ENCODE data around the gene SH3BGRL3. TPM values are rescaled to one million over a fixed set of nuclear protein-coding genes. Genes with fewer than 3 reads are reported as not detected.
A peak's percentile ranks its signal among the peaks of the same experiment; 100 is the strongest.

SH3BGRL3 gene
- total RNA-seq, 6 donors from 2014 or later: 39.1 to 271 (median 156) TPM

- peaks cover 0 to 4% (median 0%) of the 10 kb centered on the region in 4 donors for H3K27me3 ChIP-seq
- peaks cover 63 to 74% (median 69%) of the 10 kb centered on the region in 4 donors for H3K4me1 ChIP-seq
- ATAC-seq (ENCODE audit: low FRiP score in 2 of 2) (no peak), DNase-seq (no peak)
- H3K36me3 ChIP-seq: peaks cover 0 to 13% (median 7%) of the 10 kb centered on the region in 4 donors
- H3K9me3 ChIP-seq: no peaks in the 10 kb centered on the region
- 86 to 96% methylated on average over 1 of the region's 1 CpG for WGBS, 2 donors
- no peak overlapping the region for H3K4me3 ChIP-seq
- no peak for TF ChIP-seq CTCF (IDR thresholded peaks at IDR 0.05)
- no peak for TF ChIP-seq POLR2AphosphoS5 (IDR thresholded peaks at IDR 0.05)
- TF ChIP-seq POLR2A (IDR thresholded peaks at IDR 0.05): no peak
- no peak for TF ChIP-seq EP300 (IDR thresholded peaks at IDR 0.05)
- H3K27ac ChIP-seq: peak overlapping the region; percentile 92 to 99 (median 98)
Observed at GRCh38 chr1:26277719-26278118, 2.2 kb upstream of the SH3BGRL3 start.

GRCh38 chr1:26278303-26278702, 1.6 kb upstream of the SH3BGRL3 start:
- TF ChIP-seq CTCF (IDR thresholded peaks at IDR 0.05): no peak
- TF ChIP-seq POLR2A (IDR thresholded peaks at IDR 0.05): no peak
- no peak for TF ChIP-seq EP300 (IDR thresholded peaks at IDR 0.05)
- TF ChIP-seq POLR2AphosphoS5 (IDR thresholded peaks at IDR 0.05): no peak
- Histone ChIP-seq H3K9me3 (no peaks in the 10 kb centered on the region), H3K27me3 (peaks cover 0 to 4% (median 0%) of the 10 kb centered on the region in 4 donors), H3K36me3 (peaks cover 0 to 15% (median 9%) of the 10 kb centered on the region in 4 donors), H3K4me1 (peaks cover 63 to 78% (median 70%) of the 10 kb centered on the region in 4 donors), H3K27ac (peak overlapping the region; percentile 92 to 99 (median 98)), H3K4me3 (no peak overlapping the region)
- DNase-seq: no peak
- WGBS, 2 donors: 46 to 60% methylated on average over 4 of the region's 4 CpGs
- ATAC-seq (ENCODE audit: low FRiP score in 2 of 2): peak in 1 of 2 donors; percentile 17

GRCh38 chr1:26278724-26279455, 996 bp upstream of the SH3BGRL3 start:
- Histone ChIP-seq H3K9me3 (no peaks in the 10 kb centered on the region), H3K4me1 (peaks cover 64 to 82% (median 72%) of the 10 kb centered on the region in 4 donors), H3K36me3 (peaks cover 0 to 15% (median 9%) of the 10 kb centered on the region in 4 donors), H3K4me3 (peak overlapping the region in 3 of 4 donors; percentile 86 to 98 (median 97)), H3K27me3 (peaks cover 0 to 4% (median 0%) of the 10 kb centered on the region in 4 donors), H3K27ac (peak overlapping the region; percentile 92 to 99 (median 98))
- WGBS, 2 donors: 49 to 52% methylated on average over 7 to 9 of the region's 9 CpGs
- DNase-seq: peak in 1 of 2 donors; percentile 66
- ATAC-seq (ENCODE audit: low FRiP score in 2 of 2): peak in 1 of 2 donors; percentile 33
- TF ChIP-seq POLR2A (IDR thresholded peaks at IDR 0.05): peak in 1 of 4 donors; percentile 49
- TF ChIP-seq CTCF (IDR thresholded peaks at IDR 0.05): no peak
- peak; percentile 36 to 45 for TF ChIP-seq POLR2AphosphoS5 (IDR thresholded peaks at IDR 0.05)

- WGBS, 2 donors: 33 to 39% methylated on average over 13 to 20 of the region's 20 CpGs
- peak in 1 of 2 donors; percentile 42 for DNase-seq
- H3K4me3 ChIP-seq: peak overlapping the region; percentile 68 to 98 (median 92)
- no peaks in the 10 kb centered on the region for H3K9me3 ChIP-seq
- TF ChIP-seq CTCF (IDR thresholded peaks at IDR 0.05) (no peak), EP300 (IDR thresholded peaks at IDR 0.05) (no peak)
- peaks cover 73 to 94% (median 82%) of the 10 kb centered on the region in 4 donors for H3K4me1 ChIP-seq
- peaks cover 0 to 15% (median 9%) of the 10 kb centered on the region in 4 donors for H3K36me3 ChIP-seq
- ATAC-seq (ENCODE audit: low FRiP score in 2 of 2): no peak
- H3K27me3 ChIP-seq: peaks cover 0 to 4% (median 0%) of the 10 kb centered on the region in 4 donors
- peak overlapping the region; percentile 92 to 99 (median 98) for H3K27ac ChIP-seq
Observed at GRCh38 chr1:26280333-26281042, 602 bp downstream of the SH3BGRL3 start.
